Pulmonary artery endothelial cell (primary cell): ENCODE data around the gene PRDM2. TPM values are rescaled to one million over a fixed set of nuclear protein-coding genes. Genes with fewer than 3 reads are reported as not detected.

Experiments
- DNase-seq: peaks from one replicate; pipeline ENCODE4 v3.0.0-alpha.2; 2011; ENCODE audit warnings: low read depth, low spot score
- total RNA-seq: library from RNA; depleted of rRNA; stranded (reverse); fragments of >200 nt; gene quantifications from 2 replicates; pipeline ENCODE4 v1.2.3, GENCODE V29; 2014

Gene PRDM2
- total RNA-seq, 1 donor from 2014 or later = 4.9 TPM

- no peak for DNase-seq
These were observed 109.6 kb downstream of the PRDM2 start for GRCh38 chr1:13809461-13810159.

- no peak for DNase-seq
These were observed 112.7 kb downstream of the PRDM2 start for GRCh38 chr1:13812456-13813397.

- no peak for DNase-seq
These were observed 113.5 kb downstream of the PRDM2 start for GRCh38 chr1:13813398-13814012.

- no peak for DNase-seq
These were observed 114.1 kb downstream of the PRDM2 start for GRCh38 chr1:13814131-13814530.

GRCh38 chr1:13816016-13816760 is 116.2 kb downstream of the PRDM2 start:
- no peak for DNase-seq

GRCh38 chr1:13817906-13818305 is 117.9 kb downstream of the PRDM2 start:
- DNase-seq = no peak

GRCh38 chr1:13818926-13819325 is 118.9 kb downstream of the PRDM2 start:
- no peak for DNase-seq

- no peak for DNase-seq
These were observed 119.7 kb downstream of the PRDM2 start for GRCh38 chr1:13819642-13820041.

GRCh38 chr1:13820055-13820454 is 120.1 kb downstream of the PRDM2 start:
- DNase-seq = no peak

- no peak for DNase-seq
These were observed 120.5 kb downstream of the PRDM2 start for GRCh38 chr1:13820456-13820855.

- DNase-seq = no peak
These were observed 123.3 kb downstream of the PRDM2 start for GRCh38 chr1:13823126-13823880.

- DNase-seq = no peak
These were observed 123.9 kb downstream of the PRDM2 start for GRCh38 chr1:13823936-13824335.

- DNase-seq = no peak
These were observed 124.6 kb downstream of the PRDM2 start for GRCh38 chr1:13824626-13825025.

GRCh38 chr1:13825033-13825432 is 125.0 kb downstream of the PRDM2 start:
- no peak for DNase-seq

- no peak for DNase-seq
These were observed 126.0 kb downstream of the PRDM2 start for GRCh38 chr1:13826009-13826408.

GRCh38 chr1:13826591-13826990 is 126.6 kb downstream of the PRDM2 start:
- DNase-seq = no peak

- no peak for DNase-seq
These were observed 128.6 kb downstream of the PRDM2 start for GRCh38 chr1:13828454-13829151.

- no peak for DNase-seq
These were observed 129.3 kb downstream of the PRDM2 start for GRCh38 chr1:13829152-13829769.

- DNase-seq = no peak
These were observed 130.2 kb downstream of the PRDM2 start for GRCh38 chr1:13830170-13830569.
